Measurements from ENCODE around the gene LIN7A. TPM values are rescaled to one million over a fixed set of nuclear protein-coding genes. Genes with fewer than 3 reads are reported as not detected.
A peak's percentile ranks its signal among the peaks of the same experiment; 100 is the strongest.

LIN7A gene
- total RNA-seq: 9.7 TPM
- polyA plus RNA-seq (ENCODE audit: insufficient read depth, low read depth, low replicate concordance): 9.9 TPM
- long read RNA-seq, donor 1, full-length matches to known transcripts: 5 of 5 reads
- long read RNA-seq, donor 1, partial matches to known transcripts: 0 of 5 reads
- long read RNA-seq, donor 1, other reads (novel, unspliced or antisense): 0 of 5 reads
- long read RNA-seq, donor 2, full-length matches to known transcripts: 8 of 8 reads
- long read RNA-seq, donor 2, partial matches to known transcripts: 0 of 8 reads
- long read RNA-seq, donor 2, other reads (novel, unspliced or antisense): 0 of 8 reads
- long read RNA-seq, donor 3, full-length matches to known transcripts: 11 of 19 reads
- long read RNA-seq, donor 3, partial matches to known transcripts: 8 of 19 reads
- long read RNA-seq, donor 3, other reads (novel, unspliced or antisense): 0 of 19 reads
- long read RNA-seq, donor 4, full-length matches to known transcripts: 4 of 4 reads
- long read RNA-seq, donor 4, partial matches to known transcripts: 0 of 4 reads
- long read RNA-seq, donor 4, other reads (novel, unspliced or antisense): 0 of 4 reads
- long read RNA-seq, donor 5, full-length matches to known transcripts: 1 of 1 reads
- long read RNA-seq, donor 5, partial matches to known transcripts: 0 of 1 reads
- long read RNA-seq, donor 5, other reads (novel, unspliced or antisense): 0 of 1 reads
- long read RNA-seq, donor 6, full-length matches to known transcripts: 7 of 7 reads
- long read RNA-seq, donor 6, partial matches to known transcripts: 0 of 7 reads
- long read RNA-seq, donor 6, other reads (novel, unspliced or antisense): 0 of 7 reads
- long read RNA-seq, donor 7, full-length matches to known transcripts: 3 of 4 reads
- long read RNA-seq, donor 7, partial matches to known transcripts: 1 of 4 reads
- long read RNA-seq, donor 7, other reads (novel, unspliced or antisense): 0 of 4 reads
- long read RNA-seq, donor 8, full-length matches to known transcripts: 5 of 5 reads
- long read RNA-seq, donor 8, partial matches to known transcripts: 0 of 5 reads
- long read RNA-seq, donor 8, other reads (novel, unspliced or antisense): 0 of 5 reads
- long read RNA-seq, donor 9, full-length matches to known transcripts: 2 of 2 reads
- long read RNA-seq, donor 9, partial matches to known transcripts: 0 of 2 reads
- long read RNA-seq, donor 9, other reads (novel, unspliced or antisense): 0 of 2 reads
- long read RNA-seq, donor 10, full-length matches to known transcripts: 5 of 5 reads
- long read RNA-seq, donor 10, partial matches to known transcripts: 0 of 5 reads
- long read RNA-seq, donor 10, other reads (novel, unspliced or antisense): 0 of 5 reads

- Histone ChIP-seq H3K4me1 (ENCODE audit: control insufficient read depth in 2 of 3, insufficient read depth in 2 of 3, low read depth in 1 of 3, low read length in 3 of 3) (peaks cover 2 to 21% (median 4%) of the 10 kb centered on the region in 3 donors), H3K27ac (ENCODE audit: low read depth in 2 of 2, low read length in 2 of 2) (peak within 1 kb of the TSS; percentile 73 to 77), H3K36me3 (ENCODE audit: control insufficient read depth in 2 of 3, insufficient read depth in 3 of 3, low read length in 3 of 3) (no peaks in the 10 kb centered on the region), H3K4me3 (ENCODE audit: low read length in 3 of 3) (peak within 1 kb of the TSS; percentile 77 to 81 (median 79)), H3K27me3 (ENCODE audit: control insufficient read depth, insufficient read depth, low read length) (no peaks in the 10 kb centered on the region), H3K9me3 (ENCODE audit: control insufficient read depth in 2 of 3, insufficient read depth in 1 of 3, low read length in 3 of 3) (no peaks in the 10 kb centered on the region), H3K9ac (ENCODE audit: low read length in 3 of 3) (peak within 1 kb of the TSS; percentile 66 to 71 (median 67))
- intact Hi-C loops (cut with DNase I): no loop called here
- peak in 4 of 5 donors; percentile 67 to 85 (median 80) for DNase-seq
- FAIRE-seq: no peak
- no peak for TF ChIP-seq CTCF (IDR thresholded peaks at IDR 0.05; ENCODE audit: borderline replicate concordance, extremely low read depth, insufficient read depth)
These were observed at the start of gene LIN7A for GRCh38 chr12:80937391-80938238. Gene LIN7A (minus strand): TSS chr12:80937934. CDS start chr12:80937722, 212 bp downstream.

GRCh38 chr12:80986224-80986623, 48.5 kb upstream of the LIN7A start:
- Histone ChIP-seq H3K36me3 (ENCODE audit: control insufficient read depth in 2 of 3, insufficient read depth in 3 of 3, low read length in 3 of 3) (no peaks in the 10 kb centered on the region), H3K4me3 (ENCODE audit: low read length in 3 of 3) (no peak overlapping the region), H3K27ac (ENCODE audit: low read depth in 2 of 2, low read length in 2 of 2) (no peak overlapping the region), H3K9me3 (ENCODE audit: control insufficient read depth in 2 of 3, insufficient read depth in 1 of 3, low read length in 3 of 3) (no peaks in the 10 kb centered on the region), H3K4me1 (ENCODE audit: control insufficient read depth in 2 of 3, insufficient read depth in 2 of 3, low read depth in 1 of 3, low read length in 3 of 3) (no peaks in the 10 kb centered on the region), H3K9ac (ENCODE audit: low read length in 3 of 3) (no peak overlapping the region), H3K27me3 (ENCODE audit: control insufficient read depth, insufficient read depth, low read length) (no peaks in the 10 kb centered on the region)
- no peak for TF ChIP-seq CTCF (IDR thresholded peaks at IDR 0.05; ENCODE audit: borderline replicate concordance, extremely low read depth, insufficient read depth)
- intact Hi-C loops (cut with DNase I): no loop called here
- no peak for FAIRE-seq
- DNase-seq: no peak

- H3K27ac ChIP-seq (ENCODE audit: low read depth in 2 of 2, low read length in 2 of 2): no peak overlapping the region
- no peaks in the 10 kb centered on the region for H3K9me3 ChIP-seq (ENCODE audit: control insufficient read depth in 2 of 3, insufficient read depth in 1 of 3, low read length in 3 of 3)
- FAIRE-seq (no peak), DNase-seq (peak in 1 of 5 donors; percentile 2)
- no peak for TF ChIP-seq CTCF (IDR thresholded peaks at IDR 0.05; ENCODE audit: borderline replicate concordance, extremely low read depth, insufficient read depth)
- intact Hi-C loops (cut with DNase I): no loop called here
- H3K4me1 ChIP-seq (ENCODE audit: control insufficient read depth in 2 of 3, insufficient read depth in 2 of 3, low read depth in 1 of 3, low read length in 3 of 3): no peaks in the 10 kb centered on the region
- no peaks in the 10 kb centered on the region for H3K27me3 ChIP-seq (ENCODE audit: control insufficient read depth, insufficient read depth, low read length)
- H3K36me3 ChIP-seq (ENCODE audit: control insufficient read depth in 2 of 3, insufficient read depth in 3 of 3, low read length in 3 of 3): no peaks in the 10 kb centered on the region
- H3K9ac ChIP-seq (ENCODE audit: low read length in 3 of 3): no peak overlapping the region
- H3K4me3 ChIP-seq (ENCODE audit: low read length in 3 of 3): peak overlapping the region in 1 of 3 donors; percentile 33
These were observed 42.1 kb upstream of the LIN7A start for GRCh38 chr12:80979816-80980215.
